GM18909 (cell line): ENCODE data around the gene HS3ST3A1.
"Not testable (repeated sequence)": the region's sequence is repeated elsewhere in the genome, so short reads cannot be mapped to it uniquely, and the experiment has no call there.

Experiments
- ATAC-seq: cut with Tn5 transposase; IDR thresholded peaks from one replicate; pipeline ENCODE4 v1.9.1; 2021; ENCODE audit warnings: mild to moderate bottlenecking; ENCODE audit not compliant: unreplicated experiment, poor library complexity

Gene HS3ST3A1

GRCh38 chr17:13576661-13577526, 24.8 kb downstream of the HS3ST3A1 start:
- no peak for ATAC-seq

GRCh38 chr17:13575922-13576419, 25.8 kb downstream of the HS3ST3A1 start:
- ATAC-seq, result no peak

- no peak for ATAC-seq
Observed at GRCh38 chr17:13575466-13575865, 26.3 kb downstream of the HS3ST3A1 start.

GRCh38 chr17:13572581-13572980, 29.1 kb downstream of the HS3ST3A1 start:
- no peak for ATAC-seq

- no peak for ATAC-seq
Observed at GRCh38 chr17:13569398-13570123, 32.2 kb downstream of the HS3ST3A1 start.

- ATAC-seq, result no peak
Observed at GRCh38 chr17:13568582-13569397, 32.9 kb downstream of the HS3ST3A1 start.

GRCh38 chr17:13563866-13564265, 37.9 kb downstream of the HS3ST3A1 start:
- no peak for ATAC-seq

- ATAC-seq, result no peak
Observed at GRCh38 chr17:13562271-13562800, 39.4 kb downstream of the HS3ST3A1 start.

GRCh38 chr17:13561606-13562270, 40.0 kb downstream of the HS3ST3A1 start:
- ATAC-seq, result no peak

- no peak for ATAC-seq
Observed at GRCh38 chr17:13560935-13561334, 40.8 kb downstream of the HS3ST3A1 start.

GRCh38 chr17:13558588-13558987, 43.1 kb downstream of the HS3ST3A1 start:
- ATAC-seq, result no peak

- ATAC-seq, result no peak
Observed at GRCh38 chr17:13557077-13557476, 44.7 kb downstream of the HS3ST3A1 start.

GRCh38 chr17:13554231-13554630, 47.5 kb downstream of the HS3ST3A1 start:
- no peak for ATAC-seq

- ATAC-seq, result no peak
Observed at GRCh38 chr17:13550291-13550690, 51.4 kb downstream of the HS3ST3A1 start.

GRCh38 chr17:13548576-13548975, 53.2 kb downstream of the HS3ST3A1 start:
- ATAC-seq, result not testable (repeated sequence)

GRCh38 chr17:13546851-13547250, 54.9 kb downstream of the HS3ST3A1 start:
- no peak for ATAC-seq

- no peak for ATAC-seq
Observed at GRCh38 chr17:13545941-13546340, 55.8 kb downstream of the HS3ST3A1 start.

GRCh38 chr17:13544765-13545164, 57.0 kb downstream of the HS3ST3A1 start:
- no peak for ATAC-seq

GRCh38 chr17:13544292-13544691, 57.4 kb downstream of the HS3ST3A1 start:
- ATAC-seq, result no peak

GRCh38 chr17:13542636-13543035, 59.1 kb downstream of the HS3ST3A1 start:
- no peak for ATAC-seq
